Fibroblast of pulmonary artery (primary cell): ENCODE data around the gene FOSL2.

Source experiments
- DNase-seq: peaks from one replicate; pipeline ENCODE4 v3.0.0-alpha.2; 2010; ENCODE audit warnings: low read depth
- H3K4me3 ChIP-seq: replicated peaks from 2 replicates; pipeline ENCODE4 v1.5.1; 2011; ENCODE audit warnings: low read depth, mild to moderate bottlenecking, control low read depth, low read length, moderate library complexity
- CTCF ChIP-seq: IDR thresholded peaks from 2 replicates; pipeline ENCODE4 v1.5.1; 2011; ENCODE audit warnings: mild to moderate bottlenecking, control low read depth, low read length, inconsistent platforms; ENCODE audit errors: missing control alignments

FOSL2 gene

GRCh38 chr2:28373854-28374253 is 18.8 kb upstream of the FOSL2 start:
- H3K4me3 ChIP-seq, result no peak overlapping the region
- no peak for DNase-seq
- TF ChIP-seq CTCF, result no peak

GRCh38 chr2:28374331-28374730 is 18.3 kb upstream of the FOSL2 start:
- TF ChIP-seq CTCF, result no peak
- no peak overlapping the region for H3K4me3 ChIP-seq
- DNase-seq, result no peak

- DNase-seq, result no peak
- H3K4me3 ChIP-seq, result no peak overlapping the region
- TF ChIP-seq CTCF, result no peak
Observed at GRCh38 chr2:28375236-28375635, 17.4 kb upstream of the FOSL2 start.

- DNase-seq, result no peak
- TF ChIP-seq CTCF, result no peak
- H3K4me3 ChIP-seq, result no peak overlapping the region
Observed at GRCh38 chr2:28375742-28376631, 16.7 kb upstream of the FOSL2 start.

- DNase-seq, result no peak
- no peak overlapping the region for H3K4me3 ChIP-seq
- TF ChIP-seq CTCF, result no peak
Observed at GRCh38 chr2:28377195-28377816, 15.4 kb upstream of the FOSL2 start.

GRCh38 chr2:28377984-28378678 is 14.5 kb upstream of the FOSL2 start:
- no peak for DNase-seq
- no peak for TF ChIP-seq CTCF
- H3K4me3 ChIP-seq, result no peak overlapping the region
